Hematopoietic multipotent progenitor cell treated with erythropoietin and hydrocortisone succinate and interleukin-3 and kit ligand, for 4 days (in vitro differentiated cells): ENCODE results near the gene CST5.
"Not testable (repeated sequence)": the region's sequence is repeated elsewhere in the genome, so short reads cannot be mapped to it uniquely, and the experiment has no call there.

ENCODE experiments used
- DNase-seq: peaks from one replicate; pipeline ENCODE4 v3.0.0-alpha.2; 2015

The CST5 gene, protein sequence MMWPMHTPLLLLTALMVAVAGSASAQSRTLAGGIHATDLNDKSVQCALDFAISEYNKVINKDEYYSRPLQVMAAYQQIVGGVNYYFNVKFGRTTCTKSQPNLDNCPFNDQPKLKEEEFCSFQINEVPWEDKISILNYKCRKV

DNA sequence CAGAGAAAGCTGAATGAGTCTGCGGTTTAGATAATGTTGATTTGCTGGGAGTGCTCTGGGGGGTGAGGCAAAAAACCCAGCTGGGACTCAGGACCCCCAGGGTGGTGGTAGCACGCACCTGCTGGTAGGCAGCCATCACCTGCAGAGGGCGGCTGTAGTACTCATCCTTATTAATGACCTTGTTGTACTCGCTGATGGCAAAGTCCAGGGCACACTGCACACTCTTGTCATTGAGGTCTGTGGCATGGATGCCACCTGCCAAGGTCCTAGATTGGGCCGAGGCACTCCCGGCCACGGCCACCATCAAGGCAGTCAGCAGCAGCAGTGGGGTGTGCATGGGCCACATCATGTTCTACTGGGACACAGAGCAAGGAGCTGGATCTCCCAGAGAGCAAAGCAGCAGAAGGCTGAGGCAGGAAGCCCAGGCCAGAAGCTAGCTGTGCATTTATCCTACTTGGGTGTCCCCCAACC is at the start of gene CST5:
TSS of gene CST5 (minus strand) at position 421 of the 471 bp plus-strand sequence. CDS start at position 349, 72 bp downstream.
- DNase-seq = no peak

DNA sequence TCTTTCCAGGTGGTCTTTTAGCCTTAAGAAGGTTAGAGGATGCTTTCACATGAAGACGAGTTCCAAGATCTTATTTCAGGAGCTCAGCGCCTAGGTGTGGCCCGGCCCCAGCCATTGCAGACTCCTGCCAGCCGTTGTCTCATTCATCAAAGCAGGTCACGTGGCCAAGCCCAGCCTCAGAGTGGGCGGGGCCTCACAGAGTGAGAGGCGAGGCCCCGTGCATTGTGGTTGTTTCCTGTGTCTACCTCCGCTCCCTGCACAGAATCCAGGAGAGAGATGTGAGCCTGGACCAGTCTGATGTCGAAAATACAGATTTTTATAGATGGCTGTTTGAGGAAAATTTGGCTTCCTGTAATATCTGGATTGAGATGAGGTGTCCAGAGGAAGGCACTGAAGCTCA is 49.2 kb upstream of the CST5 start:
- DNase-seq = no peak

DNA sequence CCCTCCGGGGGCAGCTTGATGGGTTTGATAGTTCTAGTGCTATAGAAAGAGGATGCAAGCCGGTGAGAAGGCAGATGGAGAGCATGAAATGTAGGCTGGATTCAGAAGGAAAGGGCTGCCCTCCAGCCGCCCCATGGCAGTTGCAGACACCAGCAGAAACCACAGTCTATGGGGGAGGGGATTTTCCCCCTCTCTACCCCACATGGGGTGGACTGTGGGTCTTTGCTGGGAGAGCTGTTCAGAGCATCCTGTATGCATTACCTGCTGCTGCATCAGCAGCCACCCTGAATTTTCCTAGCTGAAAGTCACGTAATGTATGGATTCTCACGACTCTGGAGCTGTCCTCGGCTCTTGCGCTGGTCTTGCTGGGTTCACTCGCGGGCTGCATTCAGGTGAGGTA is 48.8 kb upstream of the CST5 start:
- no peak for DNase-seq

DNA sequence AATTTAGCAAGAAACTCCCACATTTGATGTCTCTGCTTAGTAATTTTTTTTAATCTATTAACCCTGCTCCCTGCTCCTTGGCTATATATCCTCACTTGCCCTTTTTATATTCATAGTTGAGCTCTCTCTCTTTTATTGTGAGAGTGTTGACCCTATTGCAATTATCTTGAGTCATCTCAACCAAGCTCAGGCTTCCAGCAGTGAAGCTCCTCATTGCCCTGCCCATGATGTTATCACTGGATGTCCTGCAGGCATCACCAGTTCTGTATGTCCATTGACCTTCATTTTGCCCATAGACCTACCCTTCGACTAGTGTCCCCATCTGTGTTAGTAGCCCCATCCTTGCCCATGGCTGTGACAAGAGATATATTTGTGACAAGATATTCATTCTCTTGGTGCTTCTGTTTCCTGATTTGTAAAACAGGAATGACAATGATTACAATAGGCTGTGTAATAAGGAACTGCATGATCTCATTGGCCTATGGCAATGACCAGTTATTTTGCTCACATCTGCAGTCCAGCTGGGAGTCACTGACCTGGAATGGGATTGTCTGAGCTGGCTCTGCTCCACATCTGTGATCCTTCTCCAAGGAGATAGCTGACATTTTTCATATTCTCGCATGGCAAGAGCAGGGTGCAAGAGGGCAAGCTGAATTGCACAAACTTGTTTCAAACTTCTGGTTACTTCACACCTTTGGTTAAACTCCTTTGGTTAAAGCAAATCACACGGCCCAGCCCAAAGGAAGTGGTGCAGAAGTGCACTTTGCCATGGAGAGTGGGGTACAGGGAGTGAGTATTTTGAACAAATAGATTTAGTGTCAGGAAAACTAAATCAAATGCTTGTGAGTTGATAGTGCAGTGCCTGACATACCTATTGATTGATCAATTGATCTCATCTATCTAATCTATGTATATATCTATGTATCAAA is 47.7 kb upstream of the CST5 start:
- no peak for DNase-seq

DNA sequence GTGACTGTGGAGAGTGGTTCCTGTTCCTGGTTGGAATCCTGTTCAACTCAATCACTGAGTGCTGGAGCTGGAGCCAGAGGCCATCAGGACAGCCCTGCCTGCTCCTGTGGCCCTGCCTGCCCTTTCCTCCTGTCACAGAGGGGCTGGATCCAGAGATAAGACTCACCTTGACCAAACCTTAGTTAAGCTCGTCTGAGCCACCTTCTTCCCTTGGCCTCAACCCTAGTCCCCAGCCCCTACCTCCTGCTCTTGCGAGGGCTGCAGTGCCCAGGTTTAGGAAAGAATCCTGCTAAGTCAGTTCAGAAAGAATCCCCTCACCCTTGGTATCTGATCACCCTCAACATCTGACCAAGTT is 47.0 kb upstream of the CST5 start:
- DNase-seq = no peak

DNA sequence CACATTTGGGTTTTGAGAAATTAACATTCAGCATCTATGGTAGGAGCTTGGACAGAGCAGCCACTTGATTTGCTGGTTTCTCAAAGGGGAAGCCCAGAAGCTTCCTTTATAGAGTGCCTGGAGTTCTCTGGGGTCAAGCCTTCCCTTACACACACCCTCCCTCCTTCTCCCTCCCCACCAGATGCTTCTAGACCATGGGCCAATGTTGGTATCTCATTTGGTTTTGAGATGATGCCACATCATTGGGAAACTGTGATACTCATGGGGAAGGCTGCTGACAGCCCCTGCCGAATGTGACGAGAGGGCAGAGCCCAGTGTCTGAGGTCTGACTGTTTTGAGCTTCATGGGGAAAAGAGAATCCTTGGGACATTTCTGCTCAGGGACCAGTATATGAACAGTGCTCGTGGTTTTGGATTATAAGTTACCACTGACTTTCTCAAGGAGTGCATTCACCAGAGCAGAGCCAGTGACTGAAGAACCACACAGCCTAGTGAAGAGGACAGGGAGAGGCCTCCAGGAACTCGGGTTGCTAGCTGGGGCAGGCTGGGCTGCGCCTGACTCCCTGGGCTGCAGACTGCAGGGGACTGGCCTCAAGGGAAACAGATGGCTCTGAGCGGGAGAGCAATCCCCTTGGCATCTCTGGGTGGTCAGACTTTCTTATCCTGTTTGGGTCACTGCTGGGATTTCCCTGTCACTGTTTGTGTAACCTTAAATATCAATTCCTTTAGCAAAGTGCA is 46.4 kb upstream of the CST5 start:
- DNase-seq = no peak

DNA sequence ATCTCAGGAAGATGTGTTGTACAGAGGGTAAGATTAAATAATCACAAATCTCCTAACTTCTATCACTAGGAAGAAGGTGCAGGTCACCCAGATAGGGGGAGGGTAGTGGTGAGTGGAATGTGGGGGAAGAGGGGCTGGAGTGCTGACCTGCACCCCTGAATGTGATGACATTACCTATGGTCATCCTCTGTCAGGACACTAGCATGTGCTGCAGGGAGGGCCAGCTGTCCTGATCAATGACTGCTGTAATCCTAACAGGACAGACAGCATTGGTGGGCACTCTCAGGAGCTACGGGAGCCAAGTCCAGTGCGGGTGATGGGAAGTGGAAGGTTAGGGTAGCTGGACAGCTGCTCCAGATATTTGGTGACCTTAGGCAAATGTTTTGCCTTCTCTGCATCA is 45.2 kb upstream of the CST5 start:
- DNase-seq = no peak

DNA sequence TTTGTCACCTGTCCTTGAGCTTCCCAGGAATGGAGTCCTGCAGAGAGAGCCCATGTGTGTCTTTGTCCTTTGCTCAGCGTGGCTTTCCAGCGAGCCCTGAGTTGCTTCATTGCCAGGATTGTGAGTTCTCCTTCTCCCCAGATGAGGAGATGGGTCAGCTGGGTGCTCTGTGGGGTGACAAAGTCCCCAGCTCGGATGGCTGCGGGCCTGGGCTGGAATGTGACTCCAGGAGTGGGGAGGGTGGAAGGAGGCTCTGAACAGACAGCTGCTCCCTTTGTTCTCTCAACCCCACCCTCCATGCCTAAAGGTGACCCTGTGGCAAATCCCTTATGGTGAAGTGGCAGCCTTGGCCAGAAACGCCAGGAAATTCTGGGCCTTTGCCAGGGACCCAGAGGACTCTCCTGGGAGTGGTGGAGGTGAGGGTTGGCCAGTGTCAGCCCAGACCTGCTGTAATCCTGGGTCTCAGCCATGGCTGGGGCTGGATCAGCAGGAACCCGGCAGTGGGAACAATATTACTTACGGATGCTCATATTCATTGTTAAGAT is 44.4 kb upstream of the CST5 start:
- DNase-seq = no peak

DNA sequence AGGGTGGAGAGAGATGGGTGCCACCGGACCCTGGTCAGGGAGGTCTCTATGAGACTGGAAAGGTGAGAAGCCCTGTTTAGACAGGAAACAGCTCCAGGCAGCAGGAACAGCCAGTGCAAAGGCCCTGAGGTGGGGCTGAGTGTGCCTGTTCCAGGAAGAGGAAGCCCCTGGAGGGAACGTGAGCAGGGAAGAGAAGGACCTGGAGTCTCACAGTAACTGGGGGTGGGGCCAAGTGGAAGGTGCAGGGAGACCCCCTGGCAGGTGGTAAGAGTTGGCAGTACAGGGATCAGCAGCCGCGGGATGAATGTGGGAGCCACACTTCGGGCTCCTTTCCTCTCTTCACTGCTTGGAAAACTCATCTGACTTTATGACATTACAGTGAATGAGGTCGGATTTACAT is 43.8 kb upstream of the CST5 start:
- no peak for DNase-seq

DNA sequence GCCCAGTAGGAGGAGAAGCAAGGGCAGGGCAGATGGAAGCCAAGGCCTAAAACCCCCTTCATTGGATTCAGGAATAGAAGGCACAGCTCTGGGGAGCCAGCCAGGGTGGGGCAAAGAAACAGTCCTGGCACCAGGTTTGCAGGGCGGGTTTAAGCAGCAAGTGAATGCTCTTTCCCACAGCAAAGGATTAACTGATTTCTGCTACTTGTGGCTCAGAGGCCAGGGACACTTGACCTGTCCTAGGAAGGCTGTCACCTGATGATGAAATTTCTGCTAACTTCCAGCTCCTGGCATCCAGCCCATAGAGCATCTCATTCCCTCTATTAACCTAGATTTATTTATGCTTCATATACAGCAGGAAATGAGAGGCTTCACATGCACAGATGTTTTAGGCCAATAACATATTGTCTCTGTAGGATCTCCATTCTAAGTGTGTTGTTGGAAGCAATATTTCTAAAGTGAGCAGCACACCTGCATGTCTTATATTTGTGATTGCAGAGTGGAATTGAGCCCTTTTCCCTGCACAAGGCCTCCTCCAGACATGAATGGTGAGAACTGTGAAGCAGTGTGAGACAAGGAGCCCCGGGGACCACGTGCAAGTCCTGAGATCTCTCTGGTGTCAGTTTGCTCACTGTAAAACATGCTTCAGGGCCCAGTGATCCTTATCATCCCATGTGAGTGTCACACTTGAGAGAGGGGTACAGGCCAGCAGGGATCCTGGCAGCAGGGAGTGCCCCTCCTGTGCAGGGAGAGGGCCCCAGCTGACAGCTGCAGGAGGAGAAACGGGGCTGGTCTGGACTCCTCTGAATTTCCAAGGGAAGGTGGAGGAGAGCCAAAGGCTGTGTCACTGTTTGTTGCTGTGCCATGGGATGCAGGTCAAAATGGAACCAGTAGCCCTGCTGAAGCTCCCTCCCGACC is 41.1 kb upstream of the CST5 start:
- DNase-seq = no peak

DNA sequence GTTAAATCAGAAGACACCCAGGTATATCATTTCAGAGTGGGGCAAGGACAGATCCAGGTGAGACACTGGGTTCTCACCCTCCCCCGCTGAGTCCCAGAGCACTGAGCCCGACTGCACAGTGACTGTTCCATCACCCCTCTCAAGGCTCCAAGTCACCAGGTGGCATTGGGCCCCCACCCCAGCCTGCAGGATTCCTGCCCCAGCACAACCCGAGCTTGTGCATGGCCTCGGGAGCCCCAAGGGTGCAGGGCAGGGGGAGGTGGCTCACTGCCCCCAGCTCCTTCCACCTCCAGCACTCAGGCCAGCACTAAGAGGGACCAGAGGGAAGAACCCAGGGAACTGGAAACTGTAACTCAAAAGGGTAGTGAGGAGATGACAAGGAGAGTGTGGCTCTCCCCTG is 39.3 kb upstream of the CST5 start:
- DNase-seq = no peak

DNA sequence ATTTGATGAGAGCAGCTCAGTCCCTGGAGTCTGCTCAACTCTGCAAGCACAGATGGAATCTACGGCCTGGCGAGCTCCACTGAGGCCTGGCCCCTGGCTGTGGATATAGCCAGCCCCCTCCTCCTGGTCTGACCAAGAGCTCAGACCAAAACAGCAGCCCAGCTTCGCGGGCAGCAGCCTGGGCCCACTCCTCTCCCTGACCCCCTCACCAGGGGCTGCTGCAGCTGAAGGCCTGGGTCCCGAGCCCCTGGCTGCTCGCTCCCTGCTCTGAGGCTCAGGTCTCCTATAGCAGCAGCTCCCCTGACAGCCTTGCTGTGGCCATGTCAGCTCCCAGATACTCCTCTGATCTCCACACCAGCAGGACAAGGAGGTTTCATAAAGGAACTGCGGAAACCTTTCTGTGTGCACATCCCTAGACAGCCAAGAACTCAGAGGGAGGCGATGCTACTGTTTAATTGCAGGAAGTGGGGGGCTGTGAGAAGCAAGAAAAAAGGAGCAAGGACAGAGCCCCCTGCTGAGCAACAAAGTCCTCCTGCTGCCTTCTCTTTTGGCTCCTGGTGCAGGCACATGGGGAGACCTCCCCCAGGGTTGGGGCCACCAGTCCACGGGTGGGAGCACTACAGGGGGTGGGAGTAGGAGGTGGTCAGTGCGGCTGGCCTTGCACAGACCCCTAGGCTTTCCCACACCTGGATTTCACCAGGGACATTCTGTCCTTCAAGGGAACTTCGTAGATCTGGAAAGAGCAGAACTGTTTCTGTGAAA is 38.7 kb upstream of the CST5 start:
- no peak for DNase-seq

DNA sequence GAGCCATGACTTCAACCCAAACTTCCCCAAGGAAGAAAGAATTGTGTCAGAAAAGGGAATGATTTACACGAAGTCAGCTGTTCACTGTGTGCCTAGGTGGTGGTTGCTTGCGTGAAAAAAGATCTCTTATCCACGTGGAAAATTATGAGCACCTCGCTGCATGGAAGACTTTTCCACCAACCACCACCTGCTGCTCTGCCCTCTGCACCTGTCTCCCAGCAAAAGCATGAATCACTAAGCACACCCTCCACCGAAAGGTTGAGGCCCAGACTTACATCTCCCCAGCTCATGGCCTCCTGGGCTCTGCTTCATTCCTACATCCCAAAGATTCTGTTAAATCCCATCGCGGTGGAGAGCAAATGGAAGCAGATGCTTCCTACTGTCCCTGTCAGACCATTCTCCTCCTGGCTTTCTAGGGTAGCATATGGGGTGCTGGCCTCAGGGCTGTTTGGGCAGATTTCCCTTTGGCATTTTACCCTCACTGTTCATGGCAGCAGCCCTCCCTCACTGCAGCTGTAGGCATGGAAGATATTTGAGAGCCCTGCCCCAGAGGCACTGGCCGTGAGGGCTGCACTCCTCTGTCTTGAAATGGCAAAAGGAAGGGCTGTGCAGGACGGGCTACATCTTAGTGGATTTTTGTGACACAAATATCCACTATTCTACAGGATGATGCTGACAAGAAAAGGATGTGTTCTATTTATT is 37.6 kb upstream of the CST5 start:
- DNase-seq = no peak

DNA sequence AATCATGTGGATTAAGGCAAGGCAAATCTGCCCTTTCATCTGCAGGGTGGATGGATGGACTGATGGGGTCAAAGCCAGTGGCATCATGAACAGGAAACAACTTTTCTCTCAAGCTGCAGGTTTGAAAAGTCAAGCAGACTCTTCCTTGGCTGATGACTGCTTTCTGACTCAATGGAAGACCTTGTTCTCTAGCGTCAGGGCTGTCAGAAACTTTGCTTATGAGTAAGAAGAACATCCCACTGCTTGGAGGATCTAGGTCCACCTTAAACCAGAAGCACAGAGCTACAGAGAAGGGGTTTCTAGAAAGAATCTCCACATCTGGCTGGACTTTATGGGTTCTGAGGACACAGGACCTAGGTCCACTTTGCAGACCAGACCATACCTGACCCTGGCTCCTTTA is 36.3 kb upstream of the CST5 start:
- no peak for DNase-seq

DNA sequence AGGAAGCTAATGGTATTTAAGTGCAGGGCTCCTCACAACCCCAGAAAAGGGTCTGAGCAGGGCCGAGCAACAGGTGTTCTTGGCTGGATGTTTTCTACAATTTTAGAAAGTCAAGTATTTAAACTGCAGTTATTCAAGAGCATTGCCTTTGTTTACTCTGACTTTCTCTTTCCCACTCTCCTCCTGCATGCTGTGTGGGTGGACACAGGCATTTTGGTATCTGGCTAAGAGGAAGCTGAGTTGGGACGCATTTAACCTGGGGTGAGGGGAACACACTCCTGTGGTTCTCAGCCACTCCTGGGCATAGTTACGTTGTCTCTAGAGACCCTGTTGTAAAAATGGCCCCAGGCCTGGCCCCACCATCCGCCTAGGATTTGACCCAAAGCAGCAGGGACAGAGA is 34.9 kb upstream of the CST5 start:
- DNase-seq = not testable (repeated sequence)

DNA sequence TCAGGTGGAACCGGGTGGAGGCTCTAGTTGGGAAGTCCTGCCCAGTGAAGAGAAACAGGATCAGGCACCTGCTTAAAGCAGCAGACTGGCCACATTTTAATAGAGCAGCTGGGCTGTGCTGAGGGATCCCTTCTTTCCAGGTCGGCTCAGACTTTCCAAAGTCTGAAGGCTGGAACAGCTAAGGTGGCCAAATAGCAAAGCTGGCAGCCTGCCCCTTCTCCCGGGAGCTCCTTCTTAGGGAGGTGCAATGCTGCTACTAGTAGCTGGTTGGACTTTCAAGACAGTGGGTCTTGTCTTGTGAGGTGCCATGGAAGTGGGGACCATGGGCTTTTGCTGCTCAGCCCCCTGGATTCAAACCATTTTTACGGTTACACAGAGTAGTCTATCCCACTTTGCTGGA is 30.7 kb upstream of the CST5 start:
- no peak for DNase-seq

DNA sequence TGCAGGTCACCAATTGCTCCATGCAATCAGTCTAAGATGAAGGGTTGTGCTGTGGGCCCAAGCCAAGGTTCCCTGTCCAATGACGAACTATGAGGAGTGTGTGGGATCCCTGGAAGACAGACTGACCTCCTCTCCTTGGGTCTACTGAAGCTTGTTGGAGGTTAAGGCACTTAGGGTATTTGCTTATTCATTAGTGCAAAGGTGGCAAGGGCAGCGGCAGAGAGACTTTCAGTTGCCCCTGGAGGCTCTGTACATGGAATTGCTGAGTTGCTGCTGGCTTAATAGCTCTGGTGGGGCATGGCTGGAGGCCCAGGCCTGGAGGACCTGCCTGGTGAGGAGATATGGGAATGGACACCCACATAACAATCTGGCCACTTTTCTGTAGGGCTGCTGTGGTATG is 29.8 kb upstream of the CST5 start:
- no peak for DNase-seq

DNA sequence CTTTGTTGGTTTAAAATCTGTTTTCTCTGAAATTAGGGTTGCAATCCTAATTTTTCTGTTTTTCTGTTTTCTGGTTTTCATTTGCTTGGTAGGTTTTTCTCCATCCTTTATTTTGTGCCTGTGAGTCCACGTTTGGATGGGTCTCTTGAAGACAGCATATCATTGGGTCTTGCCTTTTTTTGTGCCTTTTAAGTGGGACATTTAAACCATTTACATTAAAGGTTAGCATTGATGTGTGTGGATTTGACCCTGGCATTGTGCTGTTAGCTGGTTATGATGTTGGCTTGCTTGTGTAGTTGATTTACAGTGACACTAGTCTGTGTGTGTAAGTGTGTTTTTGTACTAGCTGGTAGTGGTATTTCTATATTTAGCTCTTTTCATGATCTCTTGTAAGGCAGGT is 28.0 kb upstream of the CST5 start:
- DNase-seq = no peak

DNA sequence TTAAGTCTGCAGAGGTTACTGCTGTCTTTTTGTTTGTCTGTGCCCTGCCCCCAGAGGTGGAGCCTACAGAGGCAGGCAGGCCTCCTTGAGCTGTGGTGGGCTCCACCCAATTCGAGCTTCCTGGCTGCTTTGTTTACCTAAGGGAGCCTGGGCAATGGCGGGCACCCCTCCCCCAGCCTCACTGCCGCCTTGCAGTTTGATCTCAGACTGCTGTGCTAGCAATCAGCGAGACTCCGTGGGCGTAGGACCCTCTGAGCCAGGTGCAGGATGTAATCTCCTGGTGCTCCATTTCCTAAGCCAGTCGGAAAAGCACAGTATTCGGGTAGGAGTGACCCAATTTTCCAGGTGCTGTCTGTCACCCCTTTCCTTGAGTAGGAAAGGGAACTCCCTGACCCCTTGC is 22.8 kb upstream of the CST5 start:
- DNase-seq = not testable (repeated sequence)

DNA sequence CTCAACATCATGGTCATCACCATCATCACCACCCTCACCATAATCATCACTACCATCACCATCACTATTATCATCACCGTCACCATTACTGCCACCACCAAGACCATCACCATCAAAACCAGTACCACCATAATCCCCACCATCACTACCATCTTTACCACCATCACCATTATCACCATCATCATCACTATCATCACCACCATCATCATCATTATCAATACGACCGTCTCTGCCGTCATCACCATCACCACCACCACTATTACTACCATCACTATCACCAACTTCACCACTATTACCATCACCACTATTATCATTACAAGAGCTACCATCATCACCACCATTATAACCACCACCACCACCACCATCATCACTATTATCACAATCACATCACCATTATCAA is 11.3 kb upstream of the CST5 start:
- DNase-seq = not testable (repeated sequence)

DNA sequence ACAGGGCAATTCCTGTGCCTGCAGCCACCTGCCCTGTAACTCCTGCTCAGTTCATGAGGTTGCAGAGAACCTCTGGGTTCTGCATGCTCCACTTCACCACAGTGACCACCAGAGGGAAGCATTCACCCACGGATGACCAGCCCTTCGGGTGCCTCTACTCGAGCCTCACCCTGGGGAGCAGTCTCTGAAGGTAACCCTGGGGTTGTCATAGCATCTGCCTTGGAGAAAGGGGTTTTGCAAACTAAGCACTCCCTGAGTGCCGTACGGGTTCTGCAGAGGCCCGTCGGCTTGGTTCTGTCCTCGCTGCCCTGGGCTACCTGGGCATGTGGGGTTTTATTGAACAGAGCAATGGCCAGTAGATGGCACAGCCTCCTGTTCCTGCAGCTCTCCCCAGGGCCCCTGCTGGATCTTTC is 10.2 kb upstream of the CST5 start:
- peak; percentile 70 for DNase-seq
